Esophagus squamous epithelium (tissue), 4 donors: ENCODE data around the gene PIGBOS1.

Source experiments
- POLR2A ChIP-seq, 4 donors: fragments of 450-650 bp; IDR thresholded peaks; one replicate each; pipeline ENCODE4 v1.6.1; 2017; ENCODE audit warnings: antibody characterized with exemption in 4 of 4, mild to moderate bottlenecking in 4 of 4, moderate library complexity in 3 of 4
- TF ChIP-seq, protein P1 (sequence below), 6 experiments: fragments of 450-650 bp in 4 of 6; fragments of 200-600 bp in 2 of 6; sonication (generic) in 2 of 6; IDR thresholded peaks; one replicate each; pipeline ENCODE4 v1.5.1; 2016 to 2019; ENCODE audit warnings: antibody characterized with exemption in 6 of 6, mild to moderate bottlenecking in 4 of 6, moderate library complexity in 4 of 6

DNA sequence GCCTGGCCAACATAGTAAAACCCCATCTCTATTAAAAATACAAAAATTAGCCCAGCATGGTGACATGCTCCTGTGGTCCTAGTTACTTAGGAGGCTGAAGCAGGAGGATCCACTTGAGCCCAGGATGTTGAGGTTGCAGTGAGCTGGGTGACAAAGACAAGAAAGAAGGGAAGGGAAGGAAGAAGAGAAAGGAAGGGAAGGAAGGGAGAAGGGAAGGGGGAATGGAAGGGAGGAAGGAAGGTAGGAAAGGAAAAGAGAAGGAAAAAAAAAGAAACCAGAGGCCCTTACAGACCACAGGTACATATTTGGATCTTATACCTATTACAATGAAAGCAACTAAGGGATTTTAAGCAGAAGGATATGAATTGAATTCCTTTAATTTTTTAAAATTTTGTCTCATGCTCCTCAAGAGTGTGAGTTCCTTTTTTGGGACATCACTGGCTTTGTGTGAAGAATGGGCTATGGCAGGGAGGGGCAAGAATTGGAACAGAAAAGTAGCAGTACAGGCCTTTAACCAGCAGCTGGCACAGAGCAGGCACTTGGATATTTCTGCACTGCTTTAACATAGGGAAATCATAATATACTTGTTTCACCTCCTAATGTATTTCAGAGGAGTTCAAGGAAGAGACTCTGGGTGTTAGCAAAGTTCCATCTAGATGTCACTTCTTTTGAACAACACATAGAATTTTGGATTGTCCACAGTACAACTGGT lies 37.2 kb downstream of the PIGBOS1 start:
- TF ChIP-seq, protein P1, sequence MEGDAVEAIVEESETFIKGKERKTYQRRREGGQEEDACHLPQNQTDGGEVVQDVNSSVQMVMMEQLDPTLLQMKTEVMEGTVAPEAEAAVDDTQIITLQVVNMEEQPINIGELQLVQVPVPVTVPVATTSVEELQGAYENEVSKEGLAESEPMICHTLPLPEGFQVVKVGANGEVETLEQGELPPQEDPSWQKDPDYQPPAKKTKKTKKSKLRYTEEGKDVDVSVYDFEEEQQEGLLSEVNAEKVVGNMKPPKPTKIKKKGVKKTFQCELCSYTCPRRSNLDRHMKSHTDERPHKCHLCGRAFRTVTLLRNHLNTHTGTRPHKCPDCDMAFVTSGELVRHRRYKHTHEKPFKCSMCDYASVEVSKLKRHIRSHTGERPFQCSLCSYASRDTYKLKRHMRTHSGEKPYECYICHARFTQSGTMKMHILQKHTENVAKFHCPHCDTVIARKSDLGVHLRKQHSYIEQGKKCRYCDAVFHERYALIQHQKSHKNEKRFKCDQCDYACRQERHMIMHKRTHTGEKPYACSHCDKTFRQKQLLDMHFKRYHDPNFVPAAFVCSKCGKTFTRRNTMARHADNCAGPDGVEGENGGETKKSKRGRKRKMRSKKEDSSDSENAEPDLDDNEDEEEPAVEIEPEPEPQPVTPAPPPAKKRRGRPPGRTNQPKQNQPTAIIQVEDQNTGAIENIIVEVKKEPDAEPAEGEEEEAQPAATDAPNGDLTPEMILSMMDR (IDR thresholded peaks at IDR 0.05) = no peak
- TF ChIP-seq POLR2A (IDR thresholded peaks at IDR 0.05) = no peak
